ENCODE data around the gene STMND1. TPM values are rescaled to one million over a fixed set of nuclear protein-coding genes. Genes with fewer than 3 reads are reported as not detected.

The STMND1 gene
- total and polyA plus RNA-seq, 10 donors, result not detected

DNA sequence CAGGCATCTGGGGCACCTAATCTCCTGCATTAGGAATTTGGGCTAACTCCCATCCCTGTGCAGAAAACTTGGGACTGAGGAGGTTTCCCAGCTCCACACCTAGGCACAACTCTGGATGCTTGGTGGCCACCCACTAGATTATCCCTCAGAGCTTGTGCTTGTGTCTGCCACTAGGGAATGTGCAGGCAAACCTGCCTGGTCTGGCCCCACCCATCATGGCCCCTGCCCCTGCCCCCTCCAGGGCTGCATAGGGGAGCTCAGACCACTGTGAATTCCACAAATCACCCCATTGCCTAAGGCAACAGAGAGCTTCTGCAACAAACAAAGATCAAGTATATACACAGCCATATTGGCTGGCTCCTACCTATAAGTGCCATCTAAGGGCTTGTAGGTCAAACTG, 31.1 kb downstream of the STMND1 start:
- Histone ChIP-seq H3K9me3 (peaks cover under 1 to 45% (median 26%) of the 10 kb centered on the region in 8 donors), H3K36me3 (no peaks in the 10 kb centered on the region), H3K4me3 (no peak overlapping the region), H3K4me1 (no peaks in the 10 kb centered on the region), H3K27ac (no peak overlapping the region), H3K27me3 (replicated peaks in 1 of 7) (peaks cover 0 to 5% (median 0%) of the 10 kb centered on the region in 7 donors)
- intact Hi-C loops (cut with DNase I; ENCODE audit: low total_unique reads), result no loop called here
- DNase-seq, result no peak
- TF ChIP-seq POLR2A (IDR thresholded peaks at IDR 0.05) (no peak), POLR2AphosphoS5 (IDR thresholded peaks at IDR 0.05) (no peak)
- TF ChIP-seq, protein P1, sequence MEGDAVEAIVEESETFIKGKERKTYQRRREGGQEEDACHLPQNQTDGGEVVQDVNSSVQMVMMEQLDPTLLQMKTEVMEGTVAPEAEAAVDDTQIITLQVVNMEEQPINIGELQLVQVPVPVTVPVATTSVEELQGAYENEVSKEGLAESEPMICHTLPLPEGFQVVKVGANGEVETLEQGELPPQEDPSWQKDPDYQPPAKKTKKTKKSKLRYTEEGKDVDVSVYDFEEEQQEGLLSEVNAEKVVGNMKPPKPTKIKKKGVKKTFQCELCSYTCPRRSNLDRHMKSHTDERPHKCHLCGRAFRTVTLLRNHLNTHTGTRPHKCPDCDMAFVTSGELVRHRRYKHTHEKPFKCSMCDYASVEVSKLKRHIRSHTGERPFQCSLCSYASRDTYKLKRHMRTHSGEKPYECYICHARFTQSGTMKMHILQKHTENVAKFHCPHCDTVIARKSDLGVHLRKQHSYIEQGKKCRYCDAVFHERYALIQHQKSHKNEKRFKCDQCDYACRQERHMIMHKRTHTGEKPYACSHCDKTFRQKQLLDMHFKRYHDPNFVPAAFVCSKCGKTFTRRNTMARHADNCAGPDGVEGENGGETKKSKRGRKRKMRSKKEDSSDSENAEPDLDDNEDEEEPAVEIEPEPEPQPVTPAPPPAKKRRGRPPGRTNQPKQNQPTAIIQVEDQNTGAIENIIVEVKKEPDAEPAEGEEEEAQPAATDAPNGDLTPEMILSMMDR (IDR thresholded peaks at IDR 0.05 in 8 of 11, conservative IDR thresholded peaks at IDR 0.05 in 3 of 11), result no peak

DNA sequence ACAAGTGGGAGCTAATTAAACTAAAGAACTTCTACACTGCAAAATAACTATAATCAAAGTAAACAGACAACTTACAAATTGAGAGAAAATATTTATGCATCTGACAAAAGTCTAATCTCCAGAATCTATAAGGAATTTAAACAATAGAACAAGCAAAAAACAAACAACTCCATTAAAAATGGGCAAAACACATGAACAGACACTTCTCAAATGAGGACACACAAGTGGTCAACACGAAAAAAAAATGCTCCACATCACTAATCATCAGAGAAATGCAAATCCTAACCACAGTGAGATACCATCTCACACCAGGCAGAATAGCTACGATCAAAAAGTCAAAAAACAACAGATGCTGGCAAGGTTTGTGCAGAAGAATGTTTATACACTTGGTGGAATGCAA, 36.2 kb downstream of the STMND1 start:
- WGBS, 5 donors, result 44 to 58% (median 51%) methylated on average over 2 of the region's 2 CpGs
- Histone ChIP-seq H3K4me1 (no peaks in the 10 kb centered on the region), H3K27me3 (replicated peaks in 1 of 7) (peaks cover 0 to under 1% (median 0%) of the 10 kb centered on the region in 7 donors), H3K36me3 (no peaks in the 10 kb centered on the region), H3K9me3 (peaks cover 2 to 60% (median 38%) of the 10 kb centered on the region in 8 donors), H3K4me3 (no peak overlapping the region), H3K27ac (no peak overlapping the region)
- no peak for TF ChIP-seq POLR2AphosphoS5 (IDR thresholded peaks at IDR 0.05)
- TF ChIP-seq, protein P1 (IDR thresholded peaks at IDR 0.05 in 8 of 11, conservative IDR thresholded peaks at IDR 0.05 in 3 of 11), result no peak
- TF ChIP-seq POLR2A (IDR thresholded peaks at IDR 0.05), result no peak
- no peak for DNase-seq
- intact Hi-C loops (cut with DNase I; ENCODE audit: low total_unique reads), result no loop called here

DNA sequence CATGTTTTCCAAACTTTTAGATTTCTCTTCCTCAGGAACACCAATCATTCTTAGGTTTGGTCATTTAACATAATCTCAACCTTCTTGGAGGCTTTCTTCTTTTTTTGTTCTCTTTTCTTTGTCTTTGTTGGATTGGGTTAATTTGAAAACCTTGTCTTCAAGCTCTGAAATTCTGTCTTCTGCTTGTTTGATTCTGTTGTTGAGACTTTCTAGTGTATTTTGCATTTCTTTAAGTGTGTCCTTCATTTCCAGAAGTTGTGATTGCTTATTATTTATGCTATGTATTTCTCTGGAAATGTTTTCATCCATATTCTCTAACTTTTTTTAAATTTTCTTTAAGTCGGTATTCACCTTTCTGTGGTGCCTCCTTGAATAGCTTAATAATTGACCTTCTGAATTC, 42.2 kb downstream of the STMND1 start:
- Histone ChIP-seq H3K27me3 (replicated peaks in 1 of 7) (peaks cover 0 to 5% (median 0%) of the 10 kb centered on the region in 7 donors), H3K9me3 (peaks cover 4 to 42% (median 35%) of the 10 kb centered on the region in 8 donors), H3K4me3 (no peak overlapping the region), H3K27ac (no peak overlapping the region), H3K36me3 (no peaks in the 10 kb centered on the region), H3K4me1 (no peaks in the 10 kb centered on the region)
- TF ChIP-seq POLR2AphosphoS5 (IDR thresholded peaks at IDR 0.05) (no peak), POLR2A (IDR thresholded peaks at IDR 0.05) (no peak)
- TF ChIP-seq, protein P1 (IDR thresholded peaks at IDR 0.05 in 8 of 11, conservative IDR thresholded peaks at IDR 0.05 in 3 of 11), result no peak
- WGBS, 5 donors, result 89 to 100% (median 95%) methylated on average over 1 of the region's 1 CpG
- DNase-seq, result no peak
- intact Hi-C loops (cut with DNase I; ENCODE audit: low total_unique reads), result no loop called here

DNA sequence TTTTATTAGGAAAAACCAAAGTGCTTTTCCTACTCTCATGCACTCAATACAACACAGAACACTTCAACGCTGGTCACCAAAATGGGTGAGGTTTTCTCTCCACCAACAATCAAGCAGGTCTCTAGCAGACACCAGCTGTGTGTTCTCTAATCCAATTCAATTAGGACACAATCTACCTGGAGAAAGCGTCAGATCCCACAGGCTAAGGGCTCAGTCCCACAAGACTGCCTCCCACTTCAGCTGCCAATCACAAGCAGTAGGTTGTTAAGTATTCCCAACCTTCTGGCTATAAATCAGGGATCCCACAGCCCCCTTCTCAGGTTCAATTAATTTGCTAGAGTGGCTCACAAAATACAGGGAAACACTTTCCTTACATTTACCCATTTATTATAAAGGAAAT, 47.7 kb downstream of the STMND1 start:
- H3K4me3 ChIP-seq, result no peak overlapping the region
- WGBS, 5 donors, result 87 to 92% (median 90%) methylated on average over 2 of the region's 2 CpGs
- H3K4me1 ChIP-seq, result no peaks in the 10 kb centered on the region
- no peak overlapping the region for H3K27ac ChIP-seq
- TF ChIP-seq POLR2A (IDR thresholded peaks at IDR 0.05) (no peak), POLR2AphosphoS5 (IDR thresholded peaks at IDR 0.05) (no peak)
- TF ChIP-seq, protein P1 (IDR thresholded peaks at IDR 0.05 in 8 of 11, conservative IDR thresholded peaks at IDR 0.05 in 3 of 11), result no peak
- peaks cover 0 to 31% (median 21%) of the 10 kb centered on the region in 8 donors for H3K9me3 ChIP-seq
- H3K36me3 ChIP-seq, result no peaks in the 10 kb centered on the region
- peaks cover 0 to 5% (median 0%) of the 10 kb centered on the region in 7 donors for H3K27me3 ChIP-seq (replicated peaks in 1 of 7)
- intact Hi-C loops (cut with DNase I; ENCODE audit: low total_unique reads), result no loop called here
- no peak for DNase-seq
